ENCODE measurements around the gene HSPA2. TPM values are rescaled to one million over a fixed set of nuclear protein-coding genes. Genes with fewer than 3 reads are reported as not detected.
"Not testable (repeated sequence)": the region's sequence is repeated elsewhere in the genome, so short reads cannot be mapped to it uniquely, and the experiment has no call there.

HSPA2 gene
- total RNA-seq, 1 donor: 2.5 TPM

GRCh38 chr14:64544607-64545312 lies 4.2 kb downstream of the HSPA2 start:
- H3K4me3 ChIP-seq (ENCODE audit: low read depth, low read length): no peak overlapping the region
- DNase-seq (ENCODE audit: low read depth): no peak
- no peak for TF ChIP-seq CTCF (IDR thresholded peaks at IDR 0.05; ENCODE audit: insufficient read depth, low read length)

GRCh38 chr14:64549016-64549415 lies 8.5 kb downstream of the HSPA2 start:
- H3K4me3 ChIP-seq (ENCODE audit: low read depth, low read length): no peak overlapping the region
- no peak for TF ChIP-seq CTCF (IDR thresholded peaks at IDR 0.05; ENCODE audit: insufficient read depth, low read length)
- peak; percentile 39 for DNase-seq (ENCODE audit: low read depth)

GRCh38 chr14:64549791-64550620 lies 9.5 kb downstream of the HSPA2 start, which contains the start of gene PPP1R36:
TSS of gene PPP1R36 (plus strand) at chr14:64549961. CDS start at chr14:64549998, 37 bp downstream.
- no peak for TF ChIP-seq CTCF (IDR thresholded peaks at IDR 0.05; ENCODE audit: insufficient read depth, low read length)
- no peak for DNase-seq (ENCODE audit: low read depth)
- peak within 1 kb of the TSS; percentile 22 for H3K4me3 ChIP-seq (ENCODE audit: low read depth, low read length)

- no peak for DNase-seq (ENCODE audit: low read depth)
- no peak for TF ChIP-seq CTCF (IDR thresholded peaks at IDR 0.05; ENCODE audit: insufficient read depth, low read length)
- no peak overlapping the region for H3K4me3 ChIP-seq (ENCODE audit: low read depth, low read length)
Observed at GRCh38 chr14:64550621-64551333, 10.2 kb downstream of the HSPA2 start.

GRCh38 chr14:64554556-64554955 lies 14.0 kb downstream of the HSPA2 start:
- no peak for DNase-seq (ENCODE audit: low read depth)
- TF ChIP-seq CTCF (IDR thresholded peaks at IDR 0.05; ENCODE audit: insufficient read depth, low read length): no peak
- no peak overlapping the region for H3K4me3 ChIP-seq (ENCODE audit: low read depth, low read length)

GRCh38 chr14:64556526-64556925 lies 16.0 kb downstream of the HSPA2 start:
- H3K4me3 ChIP-seq (ENCODE audit: low read depth, low read length): no peak overlapping the region
- DNase-seq (ENCODE audit: low read depth): peak; percentile 49
- no peak for TF ChIP-seq CTCF (IDR thresholded peaks at IDR 0.05; ENCODE audit: insufficient read depth, low read length)

GRCh38 chr14:64558216-64558615 lies 17.7 kb downstream of the HSPA2 start:
- DNase-seq (ENCODE audit: low read depth); H3K4me3 ChIP-seq (ENCODE audit: low read depth, low read length): not testable (repeated sequence)

Measured in fibroblast of the aortic adventitia (primary cell).